Activated T-cell treated with anti-CD3 and anti-CD28 coated beads, Interleukin-2, amount 50 U/mL, for 72 hours (primary cell): Measurements from ENCODE around the gene MYO18B. TPM values are rescaled to one million over a fixed set of nuclear protein-coding genes. Genes with fewer than 3 reads are reported as not detected.

ENCODE experiments used
- ATAC-seq, 2 donors: fragments of 150-1000 bp; cut with Tn5 transposase; replicated peaks in 1 of 2; 2 replicates each; pipeline ENCODE4 v1.10.0; 2021; ENCODE audit warnings: moderate library complexity in 2 of 2, mild to moderate bottlenecking in 1 of 2
- DNase-seq, 2 donors: peaks; one replicate each; pipeline ENCODE4 v3.0.0; 2021 to 2022; ENCODE audit warnings: mixed read lengths in 1 of 2
- H3K27ac Mint-ChIP-seq: one replicate; pipeline ENCODE4 v1.8.0; 2022; ENCODE audit warnings: mild to moderate bottlenecking, moderate library complexity, mixed read lengths
- H3K27me3 Mint-ChIP-seq: one replicate; pipeline ENCODE4 v1.8.0; 2022; ENCODE audit warnings: low read depth, mixed read lengths
- H3K36me3 Mint-ChIP-seq, 2 donors: one replicate each; pipeline ENCODE4 v1.8.0; 2022; ENCODE audit warnings: mixed read lengths in 2 of 2, mild to moderate bottlenecking in 1 of 2; ENCODE audit not compliant: insufficient read depth in 2 of 2
- H3K4me1 Mint-ChIP-seq: one replicate; pipeline ENCODE4 v1.8.0; 2022; ENCODE audit warnings: low read depth, mixed read lengths
- H3K4me3 Mint-ChIP-seq, 2 donors: one replicate each; pipeline ENCODE4 v1.8.0; 2022; ENCODE audit warnings: mild to moderate bottlenecking in 2 of 2, mixed read lengths in 2 of 2, moderate library complexity in 2 of 2
- H3K9me3 Mint-ChIP-seq, 2 donors: one replicate each; pipeline ENCODE4 v1.8.0; 2022; ENCODE audit warnings: mixed read lengths in 2 of 2
- total RNA-seq, 2 donors: library from RNA; stranded (reverse); gene quantifications; one replicate each; pipeline ENCODE4 v1.2.3, GENCODE V29; 2022

Gene MYO18B
- total RNA-seq, 2 donors from 2014 or later: 2.4 to 2.8 TPM

DNA sequence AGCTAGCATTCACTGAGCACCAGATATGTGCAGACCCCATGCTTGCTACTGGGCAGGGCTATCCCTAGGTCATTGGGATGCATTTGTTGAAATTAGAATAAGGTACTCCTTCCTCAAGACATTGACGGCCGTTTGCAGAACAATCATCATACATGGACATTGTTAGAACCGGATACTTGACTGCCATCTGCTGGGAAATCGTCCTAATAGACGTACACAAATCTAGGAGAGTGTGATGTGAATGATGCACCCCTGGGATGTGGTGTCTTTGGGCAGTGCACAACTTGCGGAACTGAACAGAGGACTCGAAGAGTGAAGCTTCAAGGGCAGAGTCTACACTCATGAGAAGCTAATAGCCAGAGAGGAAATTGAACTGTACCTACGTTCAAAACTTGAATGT, 35.9 kb downstream of the MYO18B start:
- ATAC-seq (no peak), DNase-seq (peak in 1 of 2 donors; percentile 11)
- no peaks in the 10 kb centered on the region for H3K9me3 Mint-ChIP-seq
- H3K36me3 Mint-ChIP-seq: no peaks in the 10 kb centered on the region
- H3K27ac Mint-ChIP-seq: no peak overlapping the region
- peaks cover 17% of the 10 kb centered on the region for H3K27me3 Mint-ChIP-seq
- H3K4me3 Mint-ChIP-seq: no peak overlapping the region
- H3K4me1 Mint-ChIP-seq: peaks cover 4% of the 10 kb centered on the region

DNA sequence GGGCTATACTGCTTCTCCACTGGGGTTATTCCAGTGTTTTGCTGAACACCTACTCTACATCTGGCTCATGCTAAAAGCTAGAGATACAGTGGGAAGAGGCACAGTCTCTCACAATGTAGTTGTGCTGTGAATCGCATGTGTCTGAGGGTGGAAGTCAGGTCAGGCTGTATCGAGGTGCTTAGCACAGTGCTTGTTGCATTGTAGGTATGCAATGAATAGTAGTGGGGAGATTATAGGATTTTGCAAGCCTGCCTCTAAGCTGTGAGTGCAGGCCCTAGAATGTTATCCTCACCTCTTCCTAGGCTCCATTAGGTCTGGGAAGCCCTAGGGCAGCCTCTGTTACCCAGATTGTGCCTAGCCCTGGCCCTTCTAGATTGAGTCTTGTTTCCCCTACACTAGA, 37.4 kb downstream of the MYO18B start:
- no peaks in the 10 kb centered on the region for H3K4me1 Mint-ChIP-seq
- ATAC-seq (no peak), DNase-seq (no peak)
- H3K36me3 Mint-ChIP-seq: no peaks in the 10 kb centered on the region
- no peak overlapping the region for H3K4me3 Mint-ChIP-seq
- H3K27ac Mint-ChIP-seq: no peak overlapping the region
- H3K9me3 Mint-ChIP-seq: no peaks in the 10 kb centered on the region
- peaks cover 13% of the 10 kb centered on the region for H3K27me3 Mint-ChIP-seq

DNA sequence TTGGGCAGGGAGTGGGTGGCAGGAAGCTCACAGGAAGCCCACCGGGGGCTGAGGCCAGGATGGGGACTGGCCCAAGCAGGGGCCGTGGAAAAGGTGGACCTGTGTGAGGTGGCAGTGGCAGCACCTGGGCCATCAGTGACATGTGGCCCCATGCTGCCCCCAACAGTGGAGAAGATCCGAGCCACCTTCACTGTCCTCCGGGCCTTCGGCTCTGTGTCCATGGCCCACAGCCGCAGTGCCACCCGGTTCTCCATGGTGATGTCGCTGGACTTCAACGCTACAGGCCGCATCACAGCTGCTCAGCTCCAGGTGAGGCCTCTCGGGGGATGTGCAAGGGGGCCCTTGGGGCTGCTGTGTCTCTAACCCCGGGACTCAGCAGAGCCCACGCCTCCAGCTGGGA, 37.9 kb downstream of the MYO18B start:
- Mint-ChIP-seq H3K27me3 (peaks cover 13% of the 10 kb centered on the region), H3K4me3 (no peak overlapping the region), H3K36me3 (no peaks in the 10 kb centered on the region), H3K4me1 (no peaks in the 10 kb centered on the region), H3K9me3 (no peaks in the 10 kb centered on the region), H3K27ac (no peak overlapping the region)
- ATAC-seq (no peak), DNase-seq (no peak)

DNA sequence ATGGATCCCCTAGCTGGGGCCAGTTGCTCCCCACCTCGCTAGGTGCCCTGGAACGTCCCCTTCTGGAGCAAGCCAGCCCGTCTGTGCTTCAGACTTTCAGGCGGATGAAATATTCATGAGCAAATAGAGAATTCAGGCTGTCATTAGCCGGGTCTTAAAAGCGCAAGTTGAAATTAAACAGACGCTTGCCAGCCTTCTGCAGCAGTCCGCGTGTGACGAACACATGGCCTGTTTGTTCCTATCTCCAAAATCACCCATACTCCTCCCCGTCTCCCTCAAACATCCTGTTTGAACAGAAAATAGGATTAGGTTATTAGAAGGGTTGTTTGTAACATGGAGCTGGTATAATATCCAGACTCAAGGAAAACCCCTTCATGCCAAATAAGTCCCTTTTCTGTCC, 38.7 kb downstream of the MYO18B start:
- Mint-ChIP-seq H3K36me3 (no peaks in the 10 kb centered on the region), H3K27ac (no peak overlapping the region), H3K4me3 (no peak overlapping the region), H3K9me3 (no peaks in the 10 kb centered on the region), H3K4me1 (no peaks in the 10 kb centered on the region), H3K27me3 (peaks cover 13% of the 10 kb centered on the region)
- DNase-seq (no peak), ATAC-seq (no peak)

DNA sequence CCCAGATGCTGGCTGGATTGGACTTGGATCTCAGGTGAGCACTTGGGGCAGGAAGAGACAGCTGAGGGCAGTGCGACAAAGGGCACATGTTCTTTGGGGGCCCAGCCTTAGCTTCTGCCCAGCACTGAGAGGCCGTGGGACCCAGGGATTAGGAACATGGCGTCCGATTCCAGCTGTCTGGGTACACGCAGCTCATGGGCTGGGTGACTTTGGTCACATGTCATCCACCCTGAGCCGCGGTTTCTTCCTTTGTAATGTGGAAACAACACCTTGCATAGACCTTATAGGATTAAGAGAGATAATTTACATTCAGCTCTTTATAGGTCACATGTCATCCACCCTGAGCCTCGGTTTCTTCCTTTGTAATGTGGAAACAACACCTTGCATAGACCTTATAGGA, 39.8 kb downstream of the MYO18B start:
- no peaks in the 10 kb centered on the region for H3K9me3 Mint-ChIP-seq

DNA sequence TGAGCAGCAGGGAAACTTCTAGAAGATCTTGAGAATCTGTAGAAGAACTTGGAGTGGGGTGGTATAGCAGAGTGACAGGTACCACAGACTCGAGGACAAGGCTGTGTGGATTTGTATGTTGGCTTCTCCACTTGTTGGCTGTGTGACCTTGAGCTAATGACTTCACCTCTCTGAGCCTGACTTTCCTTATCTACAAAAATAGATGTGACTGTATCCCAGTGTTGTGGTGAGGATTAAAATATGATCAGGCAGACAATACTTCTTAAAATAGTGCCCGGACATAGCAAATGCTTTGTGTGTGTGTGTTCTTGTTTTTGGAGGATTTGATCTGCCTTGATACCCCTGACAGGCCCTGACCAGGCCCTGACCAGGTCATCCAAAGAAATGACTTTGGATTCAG, 40.8 kb downstream of the MYO18B start:
- no peak overlapping the region for H3K4me3 Mint-ChIP-seq
- peaks cover 4% of the 10 kb centered on the region for H3K27me3 Mint-ChIP-seq
- no peak overlapping the region for H3K27ac Mint-ChIP-seq
- no peaks in the 10 kb centered on the region for H3K36me3 Mint-ChIP-seq
- ATAC-seq (no peak), DNase-seq (no peak)
- H3K4me1 Mint-ChIP-seq: no peaks in the 10 kb centered on the region
- no peaks in the 10 kb centered on the region for H3K9me3 Mint-ChIP-seq

More for the DNA sequence above, 39.8 kb downstream of the MYO18B start:
- no peak overlapping the region for H3K27ac Mint-ChIP-seq
- peaks cover 13% of the 10 kb centered on the region for H3K27me3 Mint-ChIP-seq
- no peaks in the 10 kb centered on the region for H3K4me1 Mint-ChIP-seq
- H3K4me3 Mint-ChIP-seq: no peak overlapping the region
- no peaks in the 10 kb centered on the region for H3K36me3 Mint-ChIP-seq
- ATAC-seq (no peak), DNase-seq (no peak)

DNA sequence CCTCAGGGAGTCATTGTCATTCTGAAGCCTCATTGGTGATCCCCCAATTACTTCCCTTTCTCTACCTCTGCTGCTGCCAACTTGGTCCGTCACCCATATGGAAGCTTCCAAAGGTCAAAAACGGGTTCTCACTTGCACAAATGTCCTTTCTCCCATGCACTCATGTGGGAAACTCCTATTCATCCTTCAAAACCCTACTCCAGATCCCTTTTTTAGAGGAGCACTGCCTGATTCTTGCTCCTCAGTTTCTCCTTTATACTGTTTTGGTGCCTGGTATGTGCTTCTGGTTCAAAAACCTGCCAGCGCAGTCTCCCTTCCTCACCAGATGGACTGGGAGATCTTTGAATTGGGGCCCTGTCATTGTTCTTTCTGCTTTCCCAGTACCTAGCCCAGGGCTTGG, 41.9 kb downstream of the MYO18B start:
- H3K4me1 Mint-ChIP-seq: no peaks in the 10 kb centered on the region

DNA sequence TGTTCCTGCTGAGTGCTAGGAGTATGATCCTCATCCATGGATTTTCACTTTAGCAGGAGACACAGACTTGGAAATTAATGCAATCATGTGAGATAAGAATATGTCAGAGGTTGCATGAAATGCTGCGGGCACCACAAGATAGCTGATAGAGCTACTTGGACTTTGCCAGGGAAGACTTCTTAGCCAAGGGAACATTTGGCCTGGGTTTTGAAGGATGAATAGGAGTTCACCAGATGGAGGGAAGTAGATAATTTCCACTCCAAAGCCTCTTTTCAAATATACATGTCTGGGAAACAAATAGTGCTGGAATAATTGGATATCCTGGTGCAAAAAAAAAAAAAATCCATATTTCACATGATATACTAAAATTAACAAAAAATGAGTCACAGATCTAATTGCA, 44.2 kb downstream of the MYO18B start:
- no peak for ATAC-seq

More for the DNA sequence above, 41.9 kb downstream of the MYO18B start:
- ATAC-seq: no peak
- H3K9me3 Mint-ChIP-seq: no peaks in the 10 kb centered on the region
- no peak overlapping the region for H3K27ac Mint-ChIP-seq
- no peak overlapping the region for H3K4me3 Mint-ChIP-seq
- H3K36me3 Mint-ChIP-seq: no peaks in the 10 kb centered on the region
- no peak for DNase-seq
- H3K27me3 Mint-ChIP-seq: no peaks in the 10 kb centered on the region

DNA sequence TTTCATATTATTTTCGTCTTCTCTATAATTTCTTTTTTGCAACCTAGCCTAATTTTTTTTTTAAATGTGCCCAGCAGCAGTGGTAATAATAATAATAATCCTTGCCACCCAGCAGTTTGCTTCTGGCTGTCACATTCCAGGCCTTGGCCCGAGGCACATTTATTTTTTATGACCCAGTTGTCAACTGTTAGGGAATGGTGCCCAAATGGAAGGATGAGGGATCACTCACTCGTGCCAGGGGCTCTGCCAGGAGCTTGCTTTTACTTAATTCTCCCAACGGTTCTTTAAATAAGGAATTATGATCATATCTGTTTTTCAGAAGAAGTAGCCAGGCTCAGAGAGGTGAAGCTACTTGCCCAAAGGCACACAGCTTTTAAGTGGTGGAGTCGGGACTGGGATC, 49.6 kb downstream of the MYO18B start:
- no peak overlapping the region for H3K4me3 Mint-ChIP-seq
- no peaks in the 10 kb centered on the region for H3K4me1 Mint-ChIP-seq
- no peaks in the 10 kb centered on the region for H3K9me3 Mint-ChIP-seq
- DNase-seq (no peak), ATAC-seq (no peak)
- no peaks in the 10 kb centered on the region for H3K36me3 Mint-ChIP-seq
- H3K27ac Mint-ChIP-seq: no peak overlapping the region
- no peaks in the 10 kb centered on the region for H3K27me3 Mint-ChIP-seq

More for the DNA sequence above, 44.2 kb downstream of the MYO18B start:
- Mint-ChIP-seq H3K27me3 (no peaks in the 10 kb centered on the region), H3K4me1 (no peaks in the 10 kb centered on the region), H3K9me3 (no peaks in the 10 kb centered on the region), H3K36me3 (no peaks in the 10 kb centered on the region), H3K4me3 (no peak overlapping the region), H3K27ac (no peak overlapping the region)
- DNase-seq: no peak

DNA sequence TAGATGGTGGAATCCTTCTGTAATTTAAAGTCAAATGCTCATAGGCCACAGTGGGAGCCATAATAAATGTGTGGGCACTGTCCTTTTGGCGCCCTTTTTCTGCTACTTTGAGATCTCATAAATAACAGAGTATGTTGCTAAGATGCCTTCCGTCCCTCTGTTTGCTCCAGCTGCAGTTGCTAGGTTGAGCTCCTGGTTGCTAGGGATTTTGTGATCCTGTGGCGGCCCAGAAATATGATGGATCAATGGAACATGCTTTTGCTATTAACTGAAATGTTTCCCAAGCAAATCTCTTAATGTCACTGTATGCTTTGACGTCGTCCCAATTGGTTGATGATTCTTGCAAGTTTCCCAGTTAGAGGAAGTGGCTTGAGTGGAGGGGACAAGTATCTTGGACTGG, 53.5 kb downstream of the MYO18B start:
- H3K36me3 Mint-ChIP-seq: no peaks in the 10 kb centered on the region

DNA sequence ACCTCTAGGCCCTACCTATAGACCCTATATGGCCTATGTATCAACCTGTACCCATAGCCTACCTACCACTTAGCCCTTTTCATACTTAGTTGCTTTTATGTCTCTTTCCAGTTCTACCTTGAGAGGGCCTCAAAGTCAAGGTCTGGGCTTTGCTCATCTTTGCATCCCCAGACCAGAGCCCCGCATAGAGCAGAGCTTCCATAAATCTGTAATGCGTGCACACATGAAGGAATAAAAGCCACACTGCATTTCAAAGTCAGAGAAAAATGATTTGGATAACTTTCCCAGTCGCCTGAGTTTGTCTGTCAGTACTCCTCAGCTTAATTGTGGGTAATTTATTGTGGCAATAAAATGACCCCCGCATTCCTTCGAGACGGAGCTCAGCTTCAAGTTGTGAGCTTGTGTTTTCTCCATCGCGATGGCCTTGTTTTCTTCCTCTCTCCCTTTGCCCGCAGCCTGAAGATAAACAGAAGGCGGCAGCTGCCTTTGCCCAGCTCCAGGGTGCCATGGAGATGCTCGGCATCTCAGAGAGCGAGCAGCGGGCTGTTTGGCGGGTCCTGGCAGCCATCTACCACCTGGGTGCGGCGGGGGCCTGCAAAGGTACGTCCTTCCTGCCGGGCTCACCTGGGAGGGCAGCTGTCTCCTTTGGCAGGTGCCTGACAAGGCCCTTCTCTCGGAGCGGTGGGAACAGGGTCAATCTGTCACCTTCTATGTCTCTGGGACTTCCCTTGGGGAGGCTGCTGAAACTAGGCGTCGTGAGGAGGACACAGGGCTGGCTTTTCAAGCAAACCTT, 55.7 kb downstream of the MYO18B start:
- no peaks in the 10 kb centered on the region for H3K4me1 Mint-ChIP-seq

More for the DNA sequence above, 53.5 kb downstream of the MYO18B start:
- no peaks in the 10 kb centered on the region for H3K4me1 Mint-ChIP-seq
- H3K27ac Mint-ChIP-seq: no peak overlapping the region
- ATAC-seq (no peak), DNase-seq (no peak)
- H3K27me3 Mint-ChIP-seq: no peaks in the 10 kb centered on the region
- H3K4me3 Mint-ChIP-seq: no peak overlapping the region
- no peaks in the 10 kb centered on the region for H3K9me3 Mint-ChIP-seq

DNA sequence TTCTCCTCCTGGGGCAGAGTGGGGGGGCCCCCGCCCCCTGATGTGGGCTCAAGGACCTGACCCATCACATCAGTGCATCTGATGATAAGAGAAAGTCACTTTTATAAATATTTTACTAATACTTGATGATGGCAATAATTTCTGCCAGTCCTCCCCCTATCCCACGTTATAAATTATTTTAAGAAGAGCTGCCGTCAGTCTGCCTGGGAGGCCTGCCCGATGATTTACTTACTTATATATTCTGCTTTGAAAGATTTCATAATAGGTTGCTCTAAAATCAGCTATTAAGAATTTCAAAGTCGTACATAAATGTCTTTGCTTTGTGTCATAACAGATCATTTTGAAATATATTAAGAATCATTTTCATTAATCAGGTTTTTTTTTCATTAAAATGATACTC, 58.8 kb downstream of the MYO18B start:
- ATAC-seq: no peak
- no peaks in the 10 kb centered on the region for H3K36me3 Mint-ChIP-seq
- no peaks in the 10 kb centered on the region for H3K9me3 Mint-ChIP-seq
- H3K27me3 Mint-ChIP-seq: no peaks in the 10 kb centered on the region
- H3K27ac Mint-ChIP-seq: no peak overlapping the region
- no peak overlapping the region for H3K4me3 Mint-ChIP-seq
- H3K4me1 Mint-ChIP-seq: no peaks in the 10 kb centered on the region
- DNase-seq: no peak

More for the DNA sequence above, 55.7 kb downstream of the MYO18B start:
- Mint-ChIP-seq H3K9me3 (no peaks in the 10 kb centered on the region), H3K27me3 (no peaks in the 10 kb centered on the region), H3K36me3 (no peaks in the 10 kb centered on the region), H3K4me3 (no peak overlapping the region), H3K27ac (no peak overlapping the region)
- ATAC-seq (no peak), DNase-seq (no peak)

DNA sequence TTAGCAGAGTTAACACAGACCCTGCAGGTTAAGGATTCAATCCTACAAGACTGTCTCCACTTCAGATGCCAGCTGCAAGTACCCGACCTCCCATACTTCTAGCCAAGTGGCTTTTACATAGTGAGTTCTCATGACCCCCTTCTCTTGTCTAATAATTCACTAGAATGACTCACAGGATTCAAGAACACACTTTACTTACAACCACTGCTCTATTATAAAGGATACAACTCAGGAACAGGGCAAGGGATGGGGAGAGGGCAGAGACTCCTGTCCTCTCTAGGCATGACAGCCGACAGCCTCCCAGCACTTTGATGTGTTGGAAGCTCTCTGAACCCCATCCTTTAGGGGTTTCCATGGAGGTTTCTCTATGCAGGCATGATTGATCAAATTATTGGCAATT, 60.0 kb downstream of the MYO18B start:
- Mint-ChIP-seq H3K4me3 (no peak overlapping the region), H3K27me3 (no peaks in the 10 kb centered on the region), H3K36me3 (no peaks in the 10 kb centered on the region), H3K9me3 (no peaks in the 10 kb centered on the region), H3K27ac (no peak overlapping the region), H3K4me1 (no peaks in the 10 kb centered on the region)
- ATAC-seq (no peak), DNase-seq (no peak)

DNA sequence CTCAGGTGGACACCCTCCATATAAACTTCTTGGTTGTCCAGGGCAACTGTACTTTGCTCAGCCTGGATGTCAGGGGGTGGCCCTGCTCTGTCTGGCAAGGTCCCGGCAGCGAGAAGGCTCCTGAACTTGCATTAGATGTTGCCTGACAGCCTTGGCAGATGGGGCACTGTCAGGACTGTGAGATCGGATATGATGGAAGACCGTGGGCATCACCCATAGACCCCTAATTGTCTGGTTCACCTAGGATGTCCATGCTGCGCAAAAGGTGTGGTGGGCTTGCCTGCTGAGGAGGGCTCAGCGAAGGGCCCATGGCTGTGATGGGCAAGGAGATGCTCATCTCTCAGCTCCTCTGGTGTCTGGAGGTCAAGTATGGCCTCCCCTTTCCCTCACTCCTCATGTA, 62.7 kb downstream of the MYO18B start:
- DNase-seq (no peak), ATAC-seq (no peak)
- Mint-ChIP-seq H3K4me1 (no peaks in the 10 kb centered on the region), H3K27me3 (no peaks in the 10 kb centered on the region), H3K27ac (no peak overlapping the region), H3K36me3 (no peaks in the 10 kb centered on the region), H3K9me3 (no peaks in the 10 kb centered on the region), H3K4me3 (no peak overlapping the region)
